K562 (cell line): ENCODE data around the gene PRKCB. TPM values are rescaled to one million over a fixed set of nuclear protein-coding genes. Genes with fewer than 3 reads are reported as not detected.

ENCODE experiments used
- CBFB ChIP-seq: sonication (generic); formaldehyde crosslinking; IDR thresholded peaks from 2 replicates; pipeline ENCODE4 v1.4.0; 2020; ENCODE audit warnings: mild to moderate bottlenecking, missing genetic modification reagents
- CREB3L1 ChIP-seq: fragments of 450-650 bp; IDR thresholded peaks from 2 replicates; pipeline ENCODE4 v1.6.1; 2014; ENCODE audit warnings: low read depth, mild to moderate bottlenecking, moderate library complexity, borderline replicate concordance
- ELK1 ChIP-seq: sonication (generic); formaldehyde crosslinking; IDR thresholded peaks from 2 replicates; pipeline ENCODE4 v1.8.1; 2022; ENCODE audit warnings: missing genetic modification reagents
- FOXP1 ChIP-seq: sonication (generic); formaldehyde crosslinking; IDR thresholded peaks from 2 replicates; pipeline ENCODE4 v1.8.0; 2022; ENCODE audit warnings: mild to moderate bottlenecking, missing genetic modification reagents
- HDAC8 ChIP-seq: fragments of 450-650 bp; IDR thresholded peaks from 2 replicates; pipeline ENCODE4 v1.6.1; 2016; ENCODE audit warnings: mild to moderate bottlenecking, missing genetic modification characterization, moderate library complexity, missing compliant biosample characterization
- HNRNPL ChIP-seq: fragments of 200-400 bp; formaldehyde crosslinking; IDR thresholded peaks from 2 replicates; pipeline ENCODE4 v1.6.1; 2017; ENCODE audit warnings: low read depth, mild to moderate bottlenecking, low read length
- JUN ChIP-seq, 2 experiments: sonication (generic) in 1 of 2; formaldehyde crosslinking in 1 of 2; IDR thresholded peaks; 2 replicates each; pipeline versions ENCODE4 v1.6.1 to v1.8.0; 2012 to 2022; ENCODE audit warnings: borderline replicate concordance in 2 of 2, mild to moderate bottlenecking in 2 of 2, improper control_type of control experiment in 1 of 2, low read depth in 1 of 2, low read length in 1 of 2, missing genetic modification reagents in 1 of 2
- MCM3 ChIP-seq: fragments of 450-650 bp; IDR thresholded peaks from 2 replicates; pipeline ENCODE4 v1.6.1; 2016
- NFIC ChIP-seq: fragments of 450-650 bp; IDR thresholded peaks from 2 replicates; pipeline ENCODE4 v1.6.1; 2017; ENCODE audit warnings: mild to moderate bottlenecking, inconsistent platforms
- NFXL1 ChIP-seq: fragments of 450-650 bp; formaldehyde crosslinking; IDR thresholded peaks from 2 replicates; pipeline ENCODE4 v1.4.0; 2021; ENCODE audit warnings: mild to moderate bottlenecking
- NUFIP1 ChIP-seq: fragments of 450-650 bp; IDR thresholded peaks from 2 replicates; pipeline ENCODE4 v1.6.1; 2018; ENCODE audit not compliant: partially characterized antibody
- PHB2 ChIP-seq: fragments of 450-650 bp; IDR thresholded peaks from 2 replicates; pipeline ENCODE4 v1.6.1; 2017; ENCODE audit warnings: low read depth
- POLR3A ChIP-seq: IDR thresholded peaks from 2 replicates; pipeline ENCODE4 v1.6.1; 2011; ENCODE audit warnings: borderline replicate concordance, mild to moderate bottlenecking, moderate library complexity; ENCODE audit not compliant: insufficient read length, insufficient read depth; ENCODE audit errors: extremely low read depth
- SIN3B ChIP-seq: fragments of 450-650 bp; IDR thresholded peaks from 2 replicates; pipeline ENCODE4 v1.6.1; 2017; ENCODE audit warnings: low read depth, mild to moderate bottlenecking, moderate library complexity
- SIRT6 ChIP-seq: IDR thresholded peaks from one replicate; pipeline ENCODE4 v1.6.1; 2012; ENCODE audit warnings: low read depth, mild to moderate bottlenecking, control low read depth, inconsistent platforms, low read length, moderate library complexity
- SMARCA4 ChIP-seq: fragments of 450-650 bp; IDR thresholded peaks from 2 replicates; pipeline ENCODE4 v1.6.1; 2016
- SMARCA5 ChIP-seq: fragments of 450-650 bp; IDR thresholded peaks from 2 replicates; pipeline ENCODE4 v1.6.1; 2016
- STAT5B ChIP-seq: fragments of 250-450 bp; sonication (Bioruptor Pico); IDR thresholded peaks from 2 replicates; pipeline ENCODE4 v1.8.0; 2021; ENCODE audit warnings: mild to moderate bottlenecking, inconsistent platforms
- TSC22D4 ChIP-seq: fragments of 450-650 bp; IDR thresholded peaks from 2 replicates; pipeline ENCODE4 v1.6.1; 2016; ENCODE audit warnings: missing genetic modification characterization, missing biosample characterization, control low read depth
- ZFP91 ChIP-seq: sonication (generic); formaldehyde crosslinking; IDR thresholded peaks from 2 replicates; pipeline ENCODE4 v1.8.0; 2022; ENCODE audit warnings: mild to moderate bottlenecking, missing genetic modification reagents
- ZNF277 ChIP-seq: fragments of 250-450 bp; sonication (Bioruptor Pico); IDR thresholded peaks from 2 replicates; pipeline ENCODE4 v1.8.0; 2022; ENCODE audit warnings: inconsistent platforms, mild to moderate bottlenecking, moderate library complexity, borderline replicate concordance
- ZNF3 ChIP-seq: fragments of 250-450 bp; sonication (Bioruptor Pico); IDR thresholded peaks from 2 replicates; pipeline ENCODE4 v1.5.0; 2021; ENCODE audit warnings: mild to moderate bottlenecking, moderate library complexity
- ZNF444 ChIP-seq: fragments of 250-450 bp; sonication (Bioruptor Pico); IDR thresholded peaks from 2 replicates; pipeline ENCODE4 v1.4.0; 2020; ENCODE audit warnings: mild to moderate bottlenecking, moderate library complexity
- polyA plus RNA-seq, 8 experiments: library from polyadenylated mRNA; depleted of rRNA in 4 of 8; stranded (reverse) in 5 of 8; unstranded in 3 of 8; fragments of >200 nt; fragmentation: Nextera tagmentation in 2 of 8; fragmentation: Illumina TruSeq in 1 of 8; extraction: Ambion mirVana in 2 of 8; extraction: Trizol in 1 of 8; gene quantifications; 2 replicates each; pipeline versions ENCODE4 v1.2.1 to v1.2.3, GENCODE V29; 2011 to 2014; ENCODE audit warnings: inconsistent platforms in 1 of 8, missing spikeins in 1 of 8
- total RNA-seq, 7 experiments: library from RNA; depleted of rRNA in 6 of 7; stranded (reverse); fragments of >200 nt in 6 of 7; fragmentation: Illumina TruSeq in 2 of 7; extraction: Trizol in 2 of 7; gene quantifications; 2 replicates each; pipeline versions ENCODE4 v1.2.1 to v1.2.3, GENCODE V29; 2011 to 2021; ENCODE audit warnings: low replicate concordance in 1 of 7

Gene PRKCB
- total and polyA plus RNA-seq, 9 of the 15 experiments (the other 6 are each of a cell fraction or from before 2014, with no cell fraction given), result 49.9 to 276 (median 148) TPM

- TF ChIP-seq POLR3A (no peak), ZNF277 (no peak), SMARCA4 (peak; percentile 90), CREB3L1 (peak; percentile 34; the same call in 1 of the 2 replicates), ZNF444 (CRISPR knock-in tag) (no peak), STAT5B (CRISPR knock-in tag) (no peak), HNRNPL (no peak), HDAC8 (tag) (peak; percentile 87; the same call in 1 of the 2 replicates), PHB2 (no peak), NFXL1 (CRISPR knock-in tag) (peak; percentile 81; the same call in 1 of the 2 replicates), CBFB (CRISPR knock-in tag) (no peak), NUFIP1 (no peak), ZNF3 (CRISPR knock-in tag) (no peak), NFIC (peak; percentile 5; the same call in 1 of the 2 replicates), TSC22D4 (tag) (no peak), SIRT6 (no peak), SMARCA5 (no peak), ELK1 (CRISPR knock-in tag) (no peak), SIN3B (no peak), MCM3 (no peak), JUN (IDR thresholded peaks at IDR 0.05; ENCODE audit: borderline replicate concordance, low read depth, low read length) (peak; percentile 70; the same call in 1 of the 2 replicates), JUN (CRISPR knock-in tag; IDR thresholded peaks at IDR 0.05; ENCODE audit: borderline replicate concordance) (no peak), FOXP1 (CRISPR knock-in tag) (peak; percentile 78; the same call in 1 of the 2 replicates), ZFP91 (no peak)
These were observed 116.6 kb downstream of the PRKCB start (continued) for GRCh38 chr16:23952128-23952970.
